22Rv1 (cell line): ENCODE measurements around the gene SAV1.

Experiments used
- CTCF ChIP-seq: fragments of 450-650 bp; IDR thresholded peaks from 2 replicates; pipeline ENCODE4 v1.5.1; 2017; ENCODE audit warnings: mild to moderate bottlenecking
- ZFX ChIP-seq: fragments of 450-650 bp; IDR thresholded peaks from 2 replicates; pipeline ENCODE4 v1.6.1; 2017; ENCODE audit warnings: antibody characterized with exemption, borderline replicate concordance

GRCh38 chr14:50598765-50599164 is 69.3 kb downstream of the SAV1 start:
- TF ChIP-seq CTCF (no peak), ZFX (no peak)
